HG02973 (cell line): ENCODE data around the gene PDE5A.

Experiments used
- ATAC-seq: cut with Tn5 transposase; IDR thresholded peaks from one replicate; pipeline ENCODE4 v1.9.1; 2021; ENCODE audit warnings: moderate library complexity; ENCODE audit not compliant: unreplicated experiment

The PDE5A gene

DNA sequence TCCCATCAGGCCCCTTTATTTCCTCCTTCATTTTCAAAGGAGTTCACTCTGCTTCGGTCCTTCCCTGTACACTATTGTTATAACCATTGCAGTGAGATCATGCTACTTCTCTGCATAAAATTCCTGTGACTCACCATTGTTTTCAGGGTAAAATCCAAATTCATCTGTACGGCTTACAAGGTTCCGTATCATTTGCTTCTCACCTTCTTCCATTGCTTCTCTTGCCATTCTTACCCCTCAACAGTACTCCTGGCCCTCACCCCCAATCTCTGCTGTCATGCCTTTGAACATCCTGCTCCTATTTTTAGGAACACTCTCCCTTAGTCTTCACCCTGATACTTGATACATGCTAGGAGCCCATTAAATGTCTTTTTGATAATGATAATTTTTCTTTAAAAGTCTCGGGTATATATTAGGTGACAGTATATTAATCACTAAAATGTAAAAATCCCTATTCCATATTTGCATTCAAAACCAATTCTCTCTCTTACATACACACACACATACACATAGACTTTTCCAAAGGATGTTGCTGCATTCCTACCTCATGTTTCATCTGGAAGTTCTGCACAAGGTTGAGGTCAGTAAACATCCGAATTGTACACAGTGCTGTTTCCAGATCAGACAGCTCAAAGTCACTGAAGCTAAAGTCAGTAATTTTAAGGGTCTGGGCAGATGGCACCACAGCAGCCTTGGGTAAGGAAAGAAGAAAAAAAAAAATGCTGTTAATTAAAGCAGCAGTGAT lies 103.4 kb downstream of the PDE5A start:
- no peak for ATAC-seq

- ATAC-seq, result no peak
These were observed 105.2 kb downstream of the PDE5A start for GRCh38 chr4:119523399-119523798.

DNA sequence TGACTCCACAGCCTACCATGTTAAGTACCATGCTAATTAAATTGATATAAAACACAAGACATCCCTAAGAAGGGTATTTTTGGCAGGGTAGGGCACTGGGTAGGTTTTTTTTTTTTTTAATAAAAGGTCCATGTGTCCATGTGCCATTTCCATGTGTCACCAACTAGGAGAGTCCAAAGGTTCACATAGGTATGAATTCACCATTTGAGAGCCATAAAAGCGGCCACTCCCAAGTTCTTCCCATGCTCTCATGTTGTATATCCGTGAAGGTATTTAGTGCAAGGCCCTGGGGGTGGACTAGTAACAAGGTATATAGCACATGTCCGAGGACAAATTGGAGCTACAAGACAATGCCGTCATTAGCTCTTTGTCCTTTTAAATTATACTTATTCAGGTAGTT lies 107.3 kb downstream of the PDE5A start:
- no peak for ATAC-seq

- ATAC-seq, result no peak
These were observed 109.6 kb downstream of the PDE5A start for GRCh38 chr4:119518915-119519410.

DNA sequence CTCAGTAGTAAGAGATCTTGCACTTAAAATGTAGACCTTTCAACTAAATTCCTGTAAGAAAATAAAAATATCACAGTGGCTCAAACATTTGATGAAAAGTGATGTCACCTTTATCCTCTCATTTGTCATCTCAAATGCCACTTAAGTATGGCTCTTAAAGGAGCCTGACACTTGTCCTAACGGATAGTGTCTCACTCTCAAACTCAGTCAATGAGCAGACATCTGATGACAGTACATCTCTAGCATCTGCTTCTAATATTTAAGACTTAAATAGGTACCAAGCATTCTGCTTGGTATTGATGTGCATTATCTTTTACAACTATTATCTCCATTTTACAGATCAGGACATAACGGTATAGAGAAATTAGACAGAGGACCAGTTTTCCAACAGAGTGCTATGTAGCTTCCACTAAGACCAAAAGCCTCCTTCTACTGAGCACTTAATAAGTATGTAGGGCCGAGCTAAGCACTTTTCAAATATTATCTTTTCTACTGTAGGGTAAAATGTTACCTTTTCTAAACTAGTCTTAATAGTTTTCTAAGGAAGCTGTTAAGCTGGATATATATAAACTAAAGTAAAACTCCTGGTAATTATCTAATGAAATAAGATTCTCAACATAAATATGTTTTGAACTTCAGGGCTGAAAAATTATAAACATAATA lies 110.2 kb downstream of the PDE5A start:
- no peak for ATAC-seq

DNA sequence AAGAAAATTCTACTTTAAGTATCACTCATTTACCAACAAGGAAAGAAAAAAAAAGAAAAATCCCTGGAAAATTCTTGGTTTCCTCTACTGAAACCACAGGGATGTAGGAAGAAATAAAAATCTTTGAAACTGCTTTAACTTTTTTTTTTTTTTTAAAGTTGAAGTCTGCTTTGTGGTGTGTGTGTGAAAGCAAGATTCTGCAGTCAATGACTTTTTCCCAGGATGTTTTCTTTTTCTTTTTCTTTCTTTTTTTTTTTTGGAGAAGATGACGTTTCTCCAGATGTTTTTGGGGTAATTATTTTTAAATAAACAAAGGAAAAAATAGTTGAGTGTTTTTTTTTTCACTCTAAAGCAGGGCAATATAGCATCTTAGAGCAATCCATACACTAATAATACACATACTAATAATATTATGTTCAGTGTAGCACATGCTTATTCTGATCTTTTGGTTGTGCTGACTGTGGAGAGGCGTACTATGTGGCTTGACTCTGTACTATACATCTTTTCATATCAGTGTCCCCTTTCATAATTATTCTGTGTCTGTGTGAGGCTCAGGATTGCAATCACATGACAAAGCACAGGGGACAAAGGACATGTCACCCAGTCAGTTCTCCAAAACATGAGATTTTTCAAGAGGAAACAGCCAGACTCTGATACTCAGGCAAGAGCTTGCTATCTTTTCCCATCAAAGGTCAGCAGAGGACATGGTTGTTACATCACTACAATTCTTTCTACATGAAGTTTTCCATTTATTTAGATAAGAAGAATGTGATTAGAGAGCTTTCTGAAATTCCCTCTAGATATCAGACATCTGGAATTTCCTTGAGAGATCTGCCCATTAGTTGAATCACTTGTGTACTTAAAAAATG lies 111.0 kb downstream of the PDE5A start:
- ATAC-seq, result no peak

GRCh38 chr4:119512398-119512797 lies 116.2 kb downstream of the PDE5A start:
- ATAC-seq, result no peak

- no peak for ATAC-seq
These were observed 118.0 kb downstream of the PDE5A start for GRCh38 chr4:119510395-119511149.

DNA sequence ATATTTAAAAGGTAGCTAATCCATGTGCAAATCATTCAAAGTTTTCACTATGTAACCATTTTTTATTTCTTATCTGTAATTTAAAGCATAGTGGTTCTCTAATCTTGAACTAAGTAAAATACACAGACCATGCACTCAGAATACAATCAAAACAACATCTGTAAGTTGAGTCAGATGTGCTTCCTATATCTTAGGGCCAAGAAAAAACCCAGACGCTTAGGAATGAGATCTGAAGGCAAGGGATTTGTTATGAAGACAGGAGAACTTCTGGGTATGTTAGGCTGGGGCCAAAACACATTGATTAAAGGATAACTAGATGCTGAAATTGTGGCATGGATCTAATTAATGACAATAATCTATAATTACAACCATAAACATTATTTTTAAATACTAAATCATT lies 120.3 kb downstream of the PDE5A start:
- no peak for ATAC-seq

- no peak for ATAC-seq
These were observed 121.8 kb downstream of the PDE5A start for GRCh38 chr4:119506806-119507205.

DNA sequence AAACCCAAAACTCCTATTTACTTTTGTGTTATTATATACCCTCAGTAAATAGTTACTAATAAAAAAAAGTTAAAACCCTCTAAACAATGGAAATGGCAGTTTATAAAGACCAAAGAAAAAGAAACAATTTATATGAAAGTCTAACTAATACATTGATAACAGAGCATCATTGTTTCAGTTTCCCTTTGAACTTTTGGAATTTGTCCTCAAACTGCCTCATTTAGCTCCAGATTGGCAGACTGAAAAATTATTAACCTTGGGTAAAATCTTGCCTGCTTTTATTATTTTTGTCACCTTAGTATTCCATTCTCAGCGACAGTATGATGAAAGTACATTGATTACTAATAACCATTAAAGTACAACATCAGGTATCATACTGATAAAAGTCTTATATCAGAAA lies 124.0 kb downstream of the PDE5A start:
- ATAC-seq, result no peak

DNA sequence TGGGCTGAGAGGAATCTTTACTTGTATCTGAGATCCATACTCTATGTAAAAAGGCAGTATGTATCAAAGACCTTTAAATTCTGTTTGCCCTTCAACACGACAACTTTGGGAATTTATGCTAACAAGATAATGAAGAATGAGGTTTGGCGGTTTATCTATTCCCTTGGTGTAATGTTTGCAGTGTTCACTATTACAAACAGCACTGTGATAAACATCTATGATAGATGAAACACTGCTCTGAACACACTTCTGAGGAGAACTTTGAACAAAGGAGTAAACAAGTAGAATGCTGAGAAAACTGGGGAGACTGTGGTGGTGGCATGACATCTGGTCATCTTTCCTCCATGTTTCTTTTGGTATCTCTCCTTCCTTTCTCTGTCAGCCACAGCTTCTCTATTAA lies 126.9 kb downstream of the PDE5A start:
- no peak for ATAC-seq

- no peak for ATAC-seq
These were observed 130.1 kb downstream of the PDE5A start for GRCh38 chr4:119498527-119498926.

DNA sequence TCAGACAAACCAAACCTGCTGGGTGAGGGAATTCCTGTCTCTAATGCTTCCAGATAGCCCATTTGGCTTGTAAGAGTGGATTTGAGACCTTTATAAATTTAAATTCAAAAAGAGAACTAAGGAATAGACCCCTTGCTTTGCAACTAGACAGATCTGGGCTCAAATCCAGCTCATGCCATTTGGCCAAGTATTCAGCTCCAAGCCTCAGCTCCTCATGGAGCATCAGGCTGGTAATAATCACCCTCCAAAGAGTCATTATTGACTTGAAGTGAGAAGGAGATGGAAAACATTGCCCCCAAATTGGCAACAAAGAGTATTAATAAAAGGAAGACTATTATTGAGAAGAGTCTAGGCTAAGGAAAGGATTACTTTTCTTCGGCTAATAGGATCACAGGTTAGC lies 134.7 kb downstream of the PDE5A start:
- no peak for ATAC-seq

DNA sequence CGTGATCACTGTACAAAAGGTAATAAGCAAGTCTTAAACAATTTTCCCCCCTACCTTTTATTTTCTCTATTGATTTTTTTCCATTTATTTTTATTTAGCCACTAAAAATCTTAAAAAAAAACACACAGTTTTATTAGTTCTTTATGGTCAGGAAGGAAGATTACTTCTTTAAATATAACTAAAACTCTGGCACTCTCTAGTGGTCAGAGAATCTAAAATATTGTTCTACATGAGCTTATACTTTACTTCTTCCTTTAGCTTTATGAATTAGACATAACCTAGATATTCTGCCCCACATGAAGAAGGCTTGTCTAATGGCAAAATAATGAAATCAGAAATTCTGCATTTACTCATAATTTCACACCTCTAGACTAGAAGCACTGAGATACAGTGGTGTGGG lies 135.2 kb downstream of the PDE5A start:
- ATAC-seq, result no peak

DNA sequence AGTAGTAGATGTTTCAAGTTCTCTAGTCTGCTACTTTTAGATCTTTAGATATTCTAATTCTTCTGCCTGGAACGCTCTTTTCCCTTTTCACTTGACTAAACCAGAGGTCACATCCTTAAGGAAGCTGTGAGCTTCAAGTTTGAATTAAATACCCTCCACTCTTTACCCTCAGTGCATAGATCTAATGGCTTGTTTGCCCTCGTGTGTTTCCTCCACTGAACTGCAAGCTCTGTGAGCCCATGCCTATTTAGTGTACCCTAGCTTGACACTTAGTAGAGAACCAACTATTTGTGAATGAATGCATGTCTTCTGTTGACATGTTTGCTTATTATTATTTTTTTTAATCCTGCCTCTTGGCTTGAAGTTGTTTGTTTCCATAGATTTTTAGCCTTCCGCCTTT lies 138.3 kb downstream of the PDE5A start:
- peak; percentile 57 for ATAC-seq

DNA sequence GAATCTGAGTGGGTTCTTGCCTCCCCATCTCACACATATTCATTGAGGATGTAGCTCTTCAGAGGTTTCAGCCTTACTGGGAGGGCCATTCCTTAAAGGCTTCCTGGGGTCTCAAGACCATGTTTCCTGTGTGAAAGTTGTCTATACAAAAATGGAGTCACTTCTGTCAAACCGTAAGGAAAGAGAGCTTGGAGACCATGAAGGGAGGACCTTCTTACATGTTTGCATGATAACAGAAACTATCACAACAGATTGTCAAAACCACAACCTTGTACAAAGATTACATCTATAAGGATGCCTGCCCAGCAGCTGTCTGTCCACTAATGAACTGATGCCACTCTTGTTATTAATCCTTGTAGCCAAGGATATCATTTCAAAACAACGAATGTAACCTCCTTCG lies 139.3 kb downstream of the PDE5A start:
- no peak for ATAC-seq

DNA sequence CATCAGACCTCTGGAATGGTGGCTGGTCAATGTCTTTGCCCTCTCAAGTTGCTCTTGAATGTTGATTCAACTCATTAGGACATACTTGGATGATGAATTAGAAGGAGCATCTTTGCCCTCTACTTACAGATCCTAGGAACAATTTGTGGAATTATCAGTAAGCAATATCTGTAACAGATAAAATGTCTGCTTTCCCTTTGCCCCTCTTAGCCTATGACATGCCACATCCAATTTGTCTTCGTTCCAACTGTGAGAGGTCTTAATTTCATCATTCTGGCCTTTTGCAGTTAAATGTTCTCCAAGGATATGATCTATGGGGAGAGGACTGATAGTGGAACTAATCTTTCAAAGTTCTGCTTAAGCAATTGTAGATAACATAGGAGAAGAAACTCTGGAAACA lies 148.3 kb downstream of the PDE5A start:
- no peak for ATAC-seq

DNA sequence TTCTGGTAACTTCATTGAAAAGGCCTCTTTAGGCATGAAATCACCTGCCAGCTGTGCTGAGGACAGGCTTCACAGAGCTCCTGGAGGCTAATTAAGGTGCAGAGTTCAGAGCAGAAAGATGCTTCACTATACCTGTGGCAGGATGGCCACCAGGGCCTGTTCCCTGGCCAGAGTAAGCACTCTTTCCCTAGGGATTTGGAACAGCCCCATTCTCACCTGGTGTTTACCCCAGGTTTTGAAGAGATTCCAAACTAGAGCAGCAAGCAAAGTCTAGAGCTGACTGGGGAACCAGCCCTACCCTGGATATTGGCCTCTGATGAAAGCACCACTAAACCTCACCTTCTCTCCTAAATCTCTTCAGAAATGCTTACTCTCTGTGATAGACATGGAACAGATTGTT lies 148.8 kb downstream of the PDE5A start:
- no peak for ATAC-seq

DNA sequence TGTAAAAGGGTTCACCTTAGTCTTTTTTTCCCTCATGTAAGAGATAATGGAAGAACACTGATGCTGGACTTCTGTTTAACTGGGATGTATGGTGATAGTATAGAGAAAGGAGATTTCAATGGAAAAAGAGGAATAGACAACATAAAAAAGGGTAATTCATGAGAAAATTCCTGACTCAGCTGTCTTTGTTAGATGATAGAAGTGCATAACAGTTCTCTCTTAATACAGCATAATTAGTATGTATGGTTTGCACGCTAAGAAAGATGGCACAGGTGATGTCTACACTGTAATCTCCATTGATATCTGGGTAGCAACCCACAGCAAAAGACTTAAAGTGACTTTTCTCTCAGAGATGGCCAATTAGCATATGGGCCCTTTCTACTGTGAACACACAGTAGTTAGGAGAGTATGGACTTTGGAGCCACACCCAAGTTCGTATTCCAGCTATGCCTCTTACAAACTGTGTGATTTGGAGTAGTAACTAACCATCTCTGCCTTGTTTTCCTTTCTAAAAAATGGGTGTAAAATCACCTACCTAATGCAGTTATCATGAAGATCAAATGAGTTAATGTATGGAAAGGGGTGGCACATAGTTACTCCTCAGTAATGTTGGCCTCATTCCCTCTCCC lies 149.3 kb downstream of the PDE5A start:
- ATAC-seq, result no peak
